H1 (cell line): ENCODE results near the gene COL4A2.

Source experiments
- ATF3 ChIP-seq: IDR thresholded peaks from 2 replicates; pipeline ENCODE4 v1.6.1; 2011; ENCODE audit warnings: low read depth, mild to moderate bottlenecking, low read length; ENCODE audit not compliant: insufficient read depth
- EP300 ChIP-seq, 2 experiments: IDR thresholded peaks; 1 replicate in 1 of 2; 2 replicates in 1 of 2; pipeline ENCODE4 v1.6.1; 2011 to 2012; ENCODE audit warnings: low read depth in 2 of 2, low read length in 2 of 2, mild to moderate bottlenecking in 2 of 2, borderline replicate concordance in 1 of 2, inconsistent platforms in 1 of 2, moderate library complexity in 1 of 2
- GABPA ChIP-seq: IDR thresholded peaks from 2 replicates; pipeline ENCODE4 v1.6.1; 2011; ENCODE audit warnings: mild to moderate bottlenecking, low read length, moderate library complexity, borderline replicate concordance; ENCODE audit not compliant: insufficient read depth
- JUND ChIP-seq: IDR thresholded peaks from 2 replicates; pipeline ENCODE4 v1.6.1; 2011; ENCODE audit warnings: mild to moderate bottlenecking, improper control_type of control experiment, low read length
- MAFK ChIP-seq: IDR thresholded peaks from 2 replicates; pipeline ENCODE4 v1.6.1; 2012; ENCODE audit warnings: low read depth, mild to moderate bottlenecking, improper control_type of control experiment, low read length
- POLR2A ChIP-seq, 2 experiments: IDR thresholded peaks; 1 replicate in 1 of 2; 2 replicates in 1 of 2; pipeline ENCODE4 v1.6.1; 2011; ENCODE audit warnings: low read depth in 2 of 2, low read length in 2 of 2, mild to moderate bottlenecking in 2 of 2; ENCODE audit errors: control extremely low read depth in 1 of 2
- POLR2AphosphoS5 ChIP-seq: IDR thresholded peaks from 2 replicates; pipeline ENCODE4 v1.6.1; 2011; ENCODE audit warnings: low read depth, low read length
- RAD21 ChIP-seq, 2 experiments: IDR thresholded peaks in 1 of 2; conservative IDR thresholded peaks in 1 of 2; 2 replicates each; pipeline ENCODE4 v1.6.1; 2011; ENCODE audit warnings: low read depth in 2 of 2, low read length in 2 of 2, improper control_type of control experiment in 1 of 2, inconsistent platforms in 1 of 2, mild to moderate bottlenecking in 1 of 2, moderate library complexity in 1 of 2
- SIN3A ChIP-seq, 2 experiments: IDR thresholded peaks in 1 of 2; conservative IDR thresholded peaks in 1 of 2; 2 replicates each; pipeline ENCODE4 v1.6.1; 2011 to 2012; ENCODE audit warnings: low read length in 2 of 2, improper control_type of control experiment in 1 of 2, low read depth in 1 of 2, mild to moderate bottlenecking in 1 of 2
- SRF ChIP-seq: IDR thresholded peaks from 2 replicates; pipeline ENCODE4 v1.6.1; 2011; ENCODE audit warnings: mild to moderate bottlenecking, low read depth, low read length, moderate library complexity
- TAF1 ChIP-seq: IDR thresholded peaks from 2 replicates; pipeline ENCODE4 v1.6.1; 2011; ENCODE audit warnings: mild to moderate bottlenecking, low read depth, low read length
- TF ChIP-seq, protein P1 (sequence below), 3 experiments: IDR thresholded peaks; 1 replicate in 2 of 3; 2 replicates in 1 of 3; pipeline versions ENCODE4 v1.5.1 to v1.6.1; 2011; ENCODE audit warnings: low read length in 3 of 3, mild to moderate bottlenecking in 3 of 3, inconsistent platforms in 2 of 3, low read depth in 1 of 3, moderate library complexity in 1 of 3; ENCODE audit not compliant: insufficient read depth in 1 of 3; ENCODE audit errors: control extremely low read depth in 1 of 3

- TF ChIP-seq EP300 (IDR thresholded peaks at IDR 0.05; ENCODE audit: borderline replicate concordance in 1 of 2, low read depth in 2 of 2, low read length in 2 of 2) (no peak), POLR2AphosphoS5 (no peak), POLR2A (IDR thresholded peaks at IDR 0.05; ENCODE audit: control extremely low read depth in 1 of 2, low read depth in 2 of 2, low read length in 2 of 2) (no peak), RAD21 (IDR thresholded peaks at IDR 0.05 in 1 of 2, conservative IDR thresholded peaks at IDR 0.05 in 1 of 2; ENCODE audit: low read depth in 2 of 2, low read length in 2 of 2) (no peak), TAF1 (no peak), SRF (no peak), SIN3A (conservative IDR thresholded peaks at IDR 0.05 in 1 of 2, IDR thresholded peaks at IDR 0.05 in 1 of 2; ENCODE audit: low read depth in 1 of 2, low read length in 2 of 2) (no peak), GABPA (no peak), ATF3 (no peak), MAFK (no peak), JUND (no peak)
- TF ChIP-seq, protein P1, sequence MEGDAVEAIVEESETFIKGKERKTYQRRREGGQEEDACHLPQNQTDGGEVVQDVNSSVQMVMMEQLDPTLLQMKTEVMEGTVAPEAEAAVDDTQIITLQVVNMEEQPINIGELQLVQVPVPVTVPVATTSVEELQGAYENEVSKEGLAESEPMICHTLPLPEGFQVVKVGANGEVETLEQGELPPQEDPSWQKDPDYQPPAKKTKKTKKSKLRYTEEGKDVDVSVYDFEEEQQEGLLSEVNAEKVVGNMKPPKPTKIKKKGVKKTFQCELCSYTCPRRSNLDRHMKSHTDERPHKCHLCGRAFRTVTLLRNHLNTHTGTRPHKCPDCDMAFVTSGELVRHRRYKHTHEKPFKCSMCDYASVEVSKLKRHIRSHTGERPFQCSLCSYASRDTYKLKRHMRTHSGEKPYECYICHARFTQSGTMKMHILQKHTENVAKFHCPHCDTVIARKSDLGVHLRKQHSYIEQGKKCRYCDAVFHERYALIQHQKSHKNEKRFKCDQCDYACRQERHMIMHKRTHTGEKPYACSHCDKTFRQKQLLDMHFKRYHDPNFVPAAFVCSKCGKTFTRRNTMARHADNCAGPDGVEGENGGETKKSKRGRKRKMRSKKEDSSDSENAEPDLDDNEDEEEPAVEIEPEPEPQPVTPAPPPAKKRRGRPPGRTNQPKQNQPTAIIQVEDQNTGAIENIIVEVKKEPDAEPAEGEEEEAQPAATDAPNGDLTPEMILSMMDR (IDR thresholded peaks at IDR 0.05; ENCODE audit: control extremely low read depth in 1 of 3, insufficient read depth in 1 of 3, low read depth in 1 of 3, low read length in 3 of 3): no peak
Observed at GRCh38 chr13:110272651-110273050, 34.4 kb upstream of the COL4A2 start.
